HG03342 (cell line): ENCODE measurements around the gene PIP5K1C.

ENCODE experiments used
- ATAC-seq: cut with Tn5 transposase; IDR thresholded peaks from one replicate; pipeline ENCODE4 v1.9.1; 2021; ENCODE audit warnings: mild to moderate bottlenecking, moderate library complexity; ENCODE audit not compliant: unreplicated experiment

The PIP5K1C gene

DNA sequence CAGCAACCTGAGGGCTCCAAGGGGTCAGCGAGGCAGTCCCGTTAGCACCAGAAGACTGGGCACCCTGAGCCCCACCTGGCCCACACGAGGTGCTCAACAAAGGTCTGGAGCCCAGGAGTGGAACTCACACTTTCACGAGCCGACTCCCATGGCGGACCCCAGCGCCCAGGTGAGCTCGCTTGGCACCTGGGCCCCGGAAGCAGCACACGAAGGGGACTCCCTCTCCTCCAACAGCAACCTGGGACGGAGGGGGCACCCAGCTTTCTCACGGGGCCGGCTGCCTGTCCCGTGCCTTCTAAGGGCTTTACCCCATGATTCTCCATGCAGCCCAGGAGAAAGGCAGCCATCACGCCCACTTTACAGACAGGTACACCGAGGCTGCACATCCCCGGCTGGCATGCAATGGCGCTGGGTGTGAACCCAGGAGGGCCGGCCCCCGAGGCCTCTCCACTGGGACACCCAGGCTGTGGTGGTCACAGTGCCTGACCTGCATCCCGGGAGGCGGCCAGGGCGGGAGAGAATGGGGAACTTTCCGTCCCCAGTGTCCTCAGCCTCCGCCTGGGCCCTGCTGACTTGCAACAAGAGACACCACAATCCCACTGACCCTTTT lies 5.0 kb downstream of the PIP5K1C start:
- ATAC-seq: no peak

DNA sequence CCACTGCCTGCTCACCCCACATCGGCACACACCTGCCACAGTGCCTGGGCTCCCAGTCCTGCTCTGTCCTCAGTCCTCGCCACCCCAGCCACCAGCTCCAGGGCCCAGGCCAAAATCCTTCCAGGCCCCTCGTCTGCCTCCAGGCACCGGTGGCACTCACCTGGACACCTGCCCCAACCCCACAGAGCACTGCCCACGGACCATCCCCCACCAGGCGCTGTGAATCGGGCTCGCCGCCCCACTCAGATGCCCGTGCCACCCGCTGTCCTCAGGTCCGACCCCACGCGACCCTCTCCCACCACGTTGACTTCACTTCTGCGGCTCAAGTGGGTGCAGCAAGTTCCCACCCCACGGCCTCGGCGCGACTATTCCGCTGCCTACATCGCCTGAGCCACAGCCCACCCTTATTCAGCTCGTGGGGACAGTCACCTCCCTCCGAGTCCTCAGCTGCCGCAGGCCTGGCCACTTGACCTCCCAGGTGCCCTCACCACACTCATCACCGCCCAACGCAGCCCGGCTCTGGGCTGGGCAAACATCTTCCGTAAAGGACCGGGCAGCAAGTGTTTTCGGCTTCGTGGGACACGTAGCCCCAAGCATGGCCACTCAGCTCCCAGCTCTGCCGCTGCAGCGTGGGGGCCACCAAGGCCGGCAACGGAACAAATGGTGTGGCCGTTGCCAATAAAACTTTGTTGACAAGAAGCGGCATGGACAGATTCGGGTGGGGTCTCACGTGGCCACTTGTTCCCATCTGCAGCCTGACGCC lies 5.7 kb downstream of the PIP5K1C start:
- ATAC-seq: no peak

DNA sequence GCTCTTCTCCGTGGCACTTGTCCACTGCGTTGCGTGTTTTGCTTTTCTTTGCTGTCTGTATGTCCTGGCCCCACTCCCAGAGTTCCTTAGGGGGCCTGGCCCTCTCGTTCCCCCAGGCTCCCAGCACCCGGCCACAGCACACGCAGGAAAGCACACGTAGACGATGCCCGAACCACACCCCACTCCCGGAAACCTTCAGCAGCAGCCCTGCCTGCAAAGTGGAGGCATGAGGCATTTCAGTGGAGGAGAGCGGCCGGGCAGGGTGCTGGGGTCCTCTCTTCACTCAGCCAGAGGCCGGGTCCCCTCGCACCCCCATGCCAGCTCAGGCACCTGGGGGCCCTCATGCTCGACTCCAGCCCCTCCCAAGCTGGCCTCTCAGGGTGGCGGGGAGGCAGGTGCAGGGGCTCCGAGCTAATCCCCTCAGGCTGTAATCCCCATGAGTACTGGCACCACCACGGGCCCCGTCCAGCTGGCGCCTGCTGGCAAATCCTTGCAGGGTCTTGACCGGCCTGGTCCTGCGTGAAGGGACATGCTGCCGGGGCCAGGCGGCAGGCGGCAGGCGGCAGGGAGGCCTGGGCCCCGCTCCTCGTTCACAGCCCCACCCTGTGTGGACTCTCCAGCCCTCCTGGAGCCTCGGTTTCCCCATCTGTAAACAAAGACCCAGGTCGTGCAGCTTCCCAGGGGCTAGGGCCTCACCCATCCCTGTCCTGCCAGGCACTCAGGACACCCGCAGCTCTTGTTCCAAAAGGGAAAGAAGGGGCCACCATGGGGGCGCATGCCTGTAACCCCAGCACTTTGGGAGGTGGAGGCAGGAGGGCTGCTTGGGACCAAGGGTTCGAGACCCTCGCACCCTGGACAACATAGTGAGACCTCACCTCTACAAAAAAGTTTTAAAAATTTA lies 7.0 kb downstream of the PIP5K1C start:
- ATAC-seq: no peak

DNA sequence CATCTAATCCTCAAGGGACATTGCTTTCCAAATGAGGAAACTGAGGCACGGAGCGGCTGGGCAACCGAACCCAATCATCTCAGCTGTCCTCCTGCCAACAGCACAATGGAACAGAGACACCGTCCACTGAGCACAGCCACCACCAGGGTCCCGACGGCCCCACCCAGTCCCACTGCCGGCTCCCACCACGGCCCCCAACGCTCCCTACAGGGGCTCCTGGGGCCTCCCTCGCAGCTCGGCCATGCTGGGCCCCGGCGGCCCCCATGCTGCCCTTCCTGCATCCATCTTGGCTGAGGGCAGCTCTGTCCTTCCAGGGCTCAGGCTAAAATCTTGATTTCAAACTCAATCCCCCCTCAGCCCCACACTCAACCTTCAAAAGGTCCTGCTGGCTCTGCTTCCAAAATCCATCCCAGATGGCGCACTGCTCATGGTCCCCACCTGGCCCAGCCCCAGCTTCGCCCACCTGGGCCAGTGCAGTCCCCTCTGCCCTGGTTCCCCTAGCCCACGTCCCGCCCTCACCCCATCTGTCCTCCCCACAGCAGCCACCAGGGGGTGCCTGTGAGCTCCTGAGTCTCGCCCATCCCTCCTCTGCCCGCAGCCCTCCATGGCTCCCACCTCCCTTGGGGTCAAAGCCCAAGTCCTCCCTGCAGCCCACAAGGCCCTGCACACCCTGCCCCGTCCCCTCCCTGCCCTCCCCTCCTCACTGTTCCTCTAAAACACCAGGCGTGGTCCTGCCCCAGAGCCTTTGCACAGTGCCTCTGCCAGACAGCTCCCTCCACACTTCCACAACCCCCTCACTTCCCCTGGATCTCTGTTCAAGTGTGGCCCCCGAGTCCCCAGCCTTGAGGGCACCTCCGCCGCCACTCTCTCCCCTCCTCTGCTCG lies 7.9 kb downstream of the PIP5K1C start:
- no peak for ATAC-seq

DNA sequence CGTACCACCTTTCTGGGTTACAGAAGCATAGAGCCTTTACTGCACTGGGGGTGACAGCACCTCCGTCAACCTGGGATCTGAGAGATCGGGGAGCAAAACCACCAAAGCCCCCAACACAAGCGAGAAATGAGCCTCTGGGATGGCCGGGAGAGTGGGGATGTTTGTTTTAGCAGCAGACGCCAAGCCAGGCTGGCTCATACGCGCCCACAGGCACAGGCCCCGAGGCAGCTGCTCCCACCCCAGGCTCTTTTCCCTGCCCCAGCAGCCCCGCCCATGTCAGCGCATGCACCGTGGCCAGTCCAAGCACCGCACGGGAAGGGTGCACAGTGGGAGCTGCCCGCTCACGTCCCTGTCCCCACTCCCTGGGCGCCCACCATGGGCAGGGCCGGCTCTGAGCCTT lies 8.5 kb downstream of the PIP5K1C start:
- no peak for ATAC-seq

DNA sequence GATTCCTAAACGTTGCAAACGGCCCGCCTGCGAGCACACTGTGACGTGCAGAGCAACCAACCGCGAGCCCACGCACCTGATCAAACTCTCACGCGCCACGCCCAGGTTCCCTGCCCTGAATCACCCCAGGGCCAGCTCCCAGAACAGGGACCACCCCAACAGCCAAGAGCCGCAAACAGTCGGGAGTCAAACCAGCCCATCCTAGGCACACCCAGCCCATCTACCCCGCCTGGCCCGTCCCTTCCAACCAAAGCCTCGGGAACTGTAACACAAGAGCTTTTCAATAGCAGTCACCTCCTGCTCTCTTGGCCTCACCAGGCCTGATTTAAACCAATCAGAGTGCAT lies 8.9 kb downstream of the PIP5K1C start:
- ATAC-seq: no peak

DNA sequence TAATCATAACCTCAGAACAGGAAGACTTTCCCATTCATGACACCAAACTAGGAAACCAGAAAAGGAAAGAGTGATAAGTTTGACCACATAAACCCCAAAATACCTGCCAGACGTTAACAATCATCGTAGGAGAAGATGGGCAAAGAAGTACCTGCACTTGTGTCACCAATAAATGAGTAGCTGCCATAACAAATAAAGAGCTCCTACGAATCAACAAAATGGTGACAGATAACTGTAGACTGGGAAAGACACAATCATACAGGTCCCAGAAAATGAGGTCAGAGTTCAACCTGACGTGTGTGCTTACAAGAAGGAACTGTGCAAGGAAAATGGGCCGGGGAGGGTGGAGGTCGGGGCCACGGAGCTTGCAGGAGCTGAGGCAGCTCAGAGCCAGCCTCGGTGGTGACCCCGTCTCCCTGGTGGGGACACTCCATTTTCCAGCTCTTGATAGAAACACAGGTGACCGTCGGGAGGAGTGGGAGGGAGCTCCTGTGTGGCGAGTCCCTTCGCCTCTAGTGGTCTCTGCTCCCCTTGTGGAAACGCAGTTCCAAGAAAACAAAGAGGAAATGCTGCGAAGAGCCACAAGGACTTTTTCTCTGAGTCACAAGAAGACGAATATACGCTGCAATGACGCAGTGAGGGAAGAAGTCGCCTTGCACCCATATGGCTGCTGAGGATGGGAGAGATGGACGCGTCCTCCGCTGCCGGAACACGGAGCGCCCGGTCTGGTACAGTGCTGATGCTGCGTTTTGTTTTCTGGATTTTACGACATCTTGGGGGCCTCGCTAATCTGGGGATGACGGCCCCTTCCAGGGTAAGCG lies 9.5 kb downstream of the PIP5K1C start:
- no peak for ATAC-seq

DNA sequence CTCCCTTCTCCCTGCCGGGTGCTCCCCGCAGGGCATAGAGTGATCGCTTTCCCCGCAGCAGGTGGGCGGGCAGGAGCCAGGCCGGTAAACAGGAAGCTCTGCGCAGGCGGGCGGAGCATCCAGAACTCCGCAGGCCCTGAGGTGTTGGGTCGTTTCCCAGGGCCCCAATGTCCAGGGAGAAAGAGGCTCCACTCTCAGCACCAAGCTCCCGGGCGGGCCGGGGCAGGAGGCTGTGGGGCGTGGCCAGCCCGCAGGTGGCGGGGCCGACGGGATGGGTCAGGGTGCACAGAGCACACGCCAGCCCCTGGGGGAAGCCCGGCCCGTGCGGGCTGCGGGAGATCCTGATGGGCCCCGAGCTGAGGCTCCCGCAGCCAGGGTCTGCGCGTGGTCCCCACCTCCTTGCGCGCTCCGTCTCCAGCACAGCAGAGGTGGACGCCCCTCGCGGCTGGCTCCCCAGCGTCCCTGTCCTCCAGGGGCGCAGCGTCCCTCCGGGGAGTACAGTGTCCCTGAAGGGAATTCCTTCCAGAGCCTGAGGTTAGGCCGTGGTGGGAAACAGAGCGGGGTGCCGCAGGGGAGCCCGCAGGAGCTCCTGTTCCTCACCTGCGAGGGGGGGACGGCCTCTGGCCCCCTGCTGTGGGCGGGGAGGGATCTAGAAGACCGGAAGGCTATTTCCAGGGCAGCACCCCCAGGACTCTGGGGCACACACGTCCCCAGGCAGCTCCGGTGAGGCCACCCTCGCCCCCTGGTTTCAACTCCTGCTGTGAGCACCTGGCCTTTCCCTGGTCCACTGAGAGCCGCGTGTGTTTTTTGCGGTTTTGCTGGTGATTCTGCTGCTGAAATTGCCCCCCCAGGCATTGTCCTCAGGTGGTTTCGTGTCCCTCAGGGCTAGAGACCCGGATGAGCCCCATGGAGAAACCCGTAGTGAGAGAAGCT lies 12.2 kb downstream of the PIP5K1C start:
- no peak for ATAC-seq

DNA sequence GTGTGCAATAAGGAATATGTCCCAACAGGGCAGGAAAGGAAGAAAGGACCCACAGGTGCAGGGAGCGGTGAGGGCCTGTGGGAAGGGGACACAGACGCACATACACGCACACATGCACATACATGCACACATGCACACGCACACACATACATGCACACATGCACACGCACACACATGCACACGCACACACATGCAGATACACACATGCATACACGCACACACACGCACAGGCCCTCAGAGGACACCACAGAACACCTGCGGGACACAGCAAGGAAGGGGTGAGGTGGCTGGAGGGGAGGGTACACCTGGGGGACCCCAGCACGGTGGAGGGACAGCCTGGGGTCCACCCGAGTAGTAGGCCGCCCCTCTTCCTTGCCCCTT lies 12.9 kb downstream of the PIP5K1C start:
- no peak for ATAC-seq

DNA sequence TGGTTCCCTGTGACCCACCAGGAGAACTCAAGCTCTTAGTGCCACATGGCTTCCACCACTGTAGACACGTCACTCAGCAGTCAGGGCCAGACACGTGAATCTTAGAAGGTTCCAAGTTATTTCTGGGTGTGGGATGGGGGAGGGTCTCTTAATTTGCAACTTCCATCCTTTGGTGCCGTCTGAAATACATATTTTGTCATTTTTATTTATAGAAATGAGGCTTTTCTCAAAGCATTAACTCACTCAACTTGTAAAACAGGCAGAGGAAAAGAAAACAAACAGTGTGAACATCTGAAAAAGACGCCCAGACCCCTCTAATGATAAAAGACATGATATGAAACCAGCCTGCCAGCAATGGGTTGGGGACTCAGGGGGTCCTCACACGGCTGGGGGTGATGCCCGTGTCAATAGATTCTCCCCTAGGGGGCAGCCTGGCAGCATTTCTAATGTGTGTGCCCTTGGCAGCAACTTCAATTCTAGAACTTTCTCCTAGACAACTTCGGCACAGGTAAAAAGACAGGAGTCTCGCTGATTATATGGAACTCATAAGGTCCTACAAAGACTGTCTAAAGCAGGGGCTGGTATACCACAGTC lies 15.4 kb downstream of the PIP5K1C start:
- no peak for ATAC-seq

DNA sequence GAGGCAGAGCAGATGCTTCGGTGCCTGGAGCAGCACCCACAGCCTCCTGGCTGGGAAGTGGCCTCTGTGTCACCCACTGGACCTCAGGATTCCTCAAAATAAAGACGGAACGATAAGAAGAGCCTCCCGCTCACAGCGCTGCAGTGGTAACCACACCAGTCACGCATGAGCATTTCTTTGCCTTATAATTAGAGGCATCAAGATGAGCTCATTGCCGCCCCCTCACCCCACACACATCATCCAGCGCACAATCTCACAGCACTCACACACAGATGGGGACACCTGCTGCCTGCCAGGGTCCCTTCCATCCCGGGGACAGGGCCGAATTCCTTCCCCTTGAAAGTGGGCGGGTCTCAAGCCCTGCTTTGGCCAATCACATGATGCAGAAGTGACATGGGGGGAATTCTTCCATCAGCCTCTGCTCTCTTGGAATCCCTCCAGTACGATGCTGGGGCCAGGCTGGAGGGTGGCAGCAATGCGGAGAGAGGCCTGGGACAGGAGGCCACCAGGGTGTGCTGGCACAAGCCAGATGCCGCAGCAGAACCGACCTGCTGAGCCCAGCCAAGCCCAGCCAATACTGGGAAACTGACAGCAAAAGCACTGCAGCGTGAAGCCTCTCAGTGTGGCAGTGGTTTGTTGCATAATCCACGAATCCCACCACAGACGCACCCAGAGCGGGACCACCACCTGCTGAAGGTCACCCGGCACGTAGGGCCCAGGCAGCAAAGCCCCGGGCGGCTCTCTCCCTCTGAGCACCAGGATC lies 16.0 kb downstream of the PIP5K1C start:
- no peak for ATAC-seq

DNA sequence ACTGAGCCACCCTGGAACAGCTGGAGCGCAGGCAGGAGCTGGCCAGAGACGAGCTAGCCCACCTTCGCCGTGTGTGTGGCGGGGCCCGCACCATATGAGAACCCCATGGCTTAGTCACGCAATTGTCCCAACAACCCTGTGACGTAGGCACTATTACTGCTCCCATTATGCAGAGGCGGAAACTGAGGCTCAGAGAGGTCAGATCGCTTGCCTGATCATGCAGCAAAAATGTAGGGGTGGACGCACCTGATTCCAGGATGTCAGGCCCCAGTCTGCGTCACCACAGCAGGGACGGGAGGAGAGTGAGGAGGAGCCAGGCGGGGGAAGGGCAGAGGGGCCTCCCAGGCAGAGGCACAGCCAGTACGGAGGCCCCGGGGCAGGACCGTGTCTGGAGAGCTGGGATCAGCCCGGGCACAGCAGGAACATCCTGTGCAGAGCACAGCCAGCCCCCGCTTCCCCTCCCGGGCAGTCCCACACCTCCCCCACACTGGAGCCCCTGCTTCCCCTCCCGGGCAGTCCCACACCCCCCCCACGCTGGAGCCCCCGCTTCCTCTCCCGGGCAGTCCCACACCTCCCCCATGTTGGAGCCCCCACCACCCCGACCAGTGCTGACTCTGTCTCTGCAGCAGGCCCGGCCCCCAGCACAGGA lies 16.7 kb downstream of the PIP5K1C start:
- no peak for ATAC-seq

DNA sequence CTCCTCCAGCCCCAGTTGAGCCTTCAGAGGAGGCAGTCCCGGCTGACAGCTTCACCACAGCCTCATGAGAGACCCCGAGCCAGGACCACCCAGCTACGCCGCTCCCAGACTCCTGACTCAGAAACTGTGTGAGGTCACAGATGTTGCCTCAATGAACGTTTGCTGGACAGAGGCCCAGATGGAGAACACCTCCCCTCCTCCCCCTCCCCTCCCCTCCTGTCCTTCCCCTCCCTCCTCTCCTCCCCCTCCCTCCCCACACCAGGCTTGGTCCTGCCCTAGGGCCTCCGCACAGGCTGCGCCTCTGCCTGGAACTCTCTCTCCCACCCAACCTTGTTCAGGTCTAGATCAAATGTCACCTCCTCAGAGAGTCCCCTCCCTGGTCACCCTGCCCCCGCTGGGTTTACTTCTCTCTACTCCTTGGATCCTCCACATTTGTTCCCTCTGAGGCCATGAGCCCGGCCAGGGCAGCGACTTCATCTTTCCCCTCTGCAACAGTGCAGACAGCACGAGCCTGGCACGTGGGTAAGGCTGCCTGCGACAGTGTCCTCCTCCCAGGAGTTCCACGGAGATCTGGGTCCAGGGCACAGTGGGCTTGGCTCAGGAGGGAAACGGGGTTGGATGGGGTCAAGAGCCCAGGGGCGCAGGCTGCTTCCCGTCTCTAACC lies 17.4 kb downstream of the PIP5K1C start:
- no peak for ATAC-seq

DNA sequence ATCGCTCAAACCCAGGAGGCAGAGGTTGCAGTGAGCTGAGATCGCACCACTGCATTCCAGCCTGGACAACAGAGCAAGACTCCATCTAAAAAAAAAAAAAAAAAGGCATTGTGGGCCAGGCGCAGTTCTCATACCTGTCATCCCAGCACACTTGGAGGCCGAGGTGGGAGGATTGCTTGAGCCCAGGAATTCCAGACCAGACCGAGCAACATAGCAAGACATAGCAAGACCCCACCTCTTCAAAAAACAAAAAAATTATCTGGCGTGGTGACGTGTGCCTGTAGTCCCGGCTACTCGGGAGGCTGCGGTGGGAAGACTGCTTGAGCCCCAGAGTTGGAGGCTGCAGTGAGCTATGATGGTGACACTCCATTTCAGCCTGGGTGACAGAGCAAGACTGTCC lies 18.0 kb downstream of the PIP5K1C start:
- ATAC-seq: no peak

DNA sequence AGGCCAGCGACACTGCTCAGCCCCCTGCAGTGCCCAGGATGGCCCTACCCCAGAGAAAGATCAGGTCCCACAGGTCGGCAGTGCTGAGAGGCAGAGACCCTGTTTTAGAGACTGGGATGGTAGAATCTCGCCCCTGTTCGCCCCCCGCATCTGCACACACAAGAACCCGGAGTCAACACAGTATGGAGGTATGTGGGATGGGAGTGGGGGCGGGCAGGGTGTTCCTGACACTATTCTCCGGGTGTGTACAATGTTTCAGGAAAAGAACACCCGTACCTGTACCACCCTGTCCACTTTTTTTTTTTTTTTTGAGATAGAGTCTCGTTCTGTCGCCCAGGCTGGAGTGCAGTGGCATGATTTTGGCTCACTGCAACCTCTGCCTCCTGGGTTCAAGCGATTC lies 19.3 kb downstream of the PIP5K1C start:
- ATAC-seq: no peak

DNA sequence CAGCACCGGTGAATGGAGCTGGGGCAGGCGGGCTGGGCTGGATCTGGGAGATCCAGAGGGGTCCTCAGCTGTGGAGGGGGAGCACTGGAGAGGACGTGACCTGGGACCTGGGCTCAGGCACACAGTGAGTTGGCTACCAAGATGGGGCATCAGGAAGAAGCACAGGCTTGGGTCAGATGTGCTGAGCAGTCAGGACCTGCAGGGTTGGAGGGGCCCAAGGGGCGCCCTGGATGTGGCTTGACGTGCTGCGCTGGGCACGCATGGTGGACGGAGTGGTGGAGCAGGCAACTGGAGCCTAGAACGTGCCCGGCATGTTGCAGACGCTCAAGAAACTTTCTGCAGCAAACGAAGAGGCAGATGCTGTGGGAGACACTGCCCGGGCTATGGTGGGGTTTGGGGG lies 20.7 kb downstream of the PIP5K1C start:
- no peak for ATAC-seq

DNA sequence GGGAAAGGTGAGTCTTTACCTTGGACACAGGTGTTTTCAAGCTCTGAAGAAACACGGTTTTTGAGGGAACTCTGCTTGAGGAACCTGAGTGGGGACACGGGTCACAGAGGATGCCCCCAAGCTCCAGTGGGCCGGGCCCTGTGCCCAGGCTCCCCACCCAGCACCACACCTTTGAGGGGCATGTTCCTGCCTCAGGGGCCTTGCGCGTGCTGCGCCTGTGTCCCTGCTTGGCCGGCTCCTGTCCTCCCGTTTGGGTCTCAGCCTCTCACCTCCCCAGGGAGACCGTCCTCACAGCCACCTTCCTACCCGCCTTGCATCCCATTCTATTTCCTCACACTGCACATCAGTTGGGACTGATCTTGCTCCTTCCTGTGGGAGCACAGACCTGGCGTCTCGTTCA lies 21.1 kb downstream of the PIP5K1C start:
- ATAC-seq: no peak
